Heart left ventricle (tissue), 16 donors: ENCODE measurements around the gene NINJ2. TPM values are rescaled to one million over a fixed set of nuclear protein-coding genes. Genes with fewer than 3 reads are reported as not detected.

ENCODE experiments used
- ATAC-seq, 4 donors: fragments of 200-7000 bp; cut with Tn5 transposase; one replicate each; pipeline ENCODE4 v1.9.1; 2020 to 2022; ENCODE audit warnings: moderate library complexity in 4 of 4, mild to moderate bottlenecking in 3 of 4, moderate number of reproducible peaks in 1 of 4
- DNase-seq, 5 donors: peaks; one replicate each; pipeline ENCODE4 v3.0.0-alpha.2; 2020
- H3K27ac ChIP-seq, 12 donors: fragments of 200-600 bp; sonication (generic) in 4 of 12; one replicate each; pipeline versions ENCODE4 v1.5.0 to v1.8.0; 2016 to 2022; ENCODE audit warnings: mild to moderate bottlenecking in 2 of 12
- H3K27me3 ChIP-seq, 9 donors: fragments of 200-600 bp; sonication (generic) in 2 of 9; one replicate each; pipeline versions ENCODE4 v1.5.1 to v1.8.0; 2016 to 2022; ENCODE audit warnings: mild to moderate bottlenecking in 3 of 9
- H3K36me3 ChIP-seq, 9 donors: fragments of 200-600 bp; sonication (generic) in 2 of 9; one replicate each; pipeline versions ENCODE4 v1.5.0 to v1.8.0; 2018 to 2022; ENCODE audit warnings: mild to moderate bottlenecking in 2 of 9
- H3K4me1 ChIP-seq, 12 donors: fragments of 200-600 bp; sonication (generic) in 4 of 12; one replicate each; pipeline versions ENCODE4 v1.5.0 to v1.8.0; 2016 to 2022; ENCODE audit warnings: mild to moderate bottlenecking in 3 of 12
- H3K4me3 ChIP-seq, 12 donors: fragments of 200-600 bp; sonication (generic) in 4 of 12; one replicate each; pipeline versions ENCODE4 v1.5.0 to v1.8.0; 2017 to 2022; ENCODE audit warnings: mild to moderate bottlenecking in 9 of 12, moderate library complexity in 4 of 12
- H3K9me3 ChIP-seq, 12 donors: fragments of 200-600 bp; sonication (generic) in 4 of 12; one replicate each; pipeline versions ENCODE4 v1.5.0 to v1.8.0; 2016 to 2022; ENCODE audit warnings: mild to moderate bottlenecking in 1 of 12
- POLR2A ChIP-seq, 2 donors: fragments of 450-650 bp; IDR thresholded peaks; one replicate each; pipeline ENCODE4 v1.6.1; 2017; ENCODE audit warnings: antibody characterized with exemption in 2 of 2, mild to moderate bottlenecking in 2 of 2, moderate library complexity in 2 of 2
- WGBS, 4 donors: extraction: QIAGEN DNeasy Blood & Tissue Kit in 2 of 4; methylation state at CpG; one replicate each; pipeline versions ENCODE4 v1.1.5 to v1.1.7; 2013 to 2018; 5-methylcytosine and 5-hydroxymethylcytosine counted together
- intact Hi-C, 10 donors: fragments of 100-400 bp; cut with DNase I; formaldehyde crosslinking; loops; one replicate each; pipeline versions ENCODE4 v1.11.1 to v1.14.2; 2022
- polyA plus RNA-seq, 2 donors: library from polyadenylated mRNA; stranded (reverse); fragments of 200-250 nt; gene quantifications; one replicate each; pipeline ENCODE4 v1.2.3, GENCODE V29; 2013
- total RNA-seq, 9 donors: library from RNA; depleted of rRNA in 2 of 9; stranded (reverse); fragments of >200 nt in 2 of 9; fragmentation: NEBNext Ultra II Directional in 3 of 9; extraction: Animal tissue kit (Norgen Biotek cat#: 25700) in 3 of 9; gene quantifications; one replicate each; pipeline versions ENCODE4 v1.1.0 to v1.2.4, GENCODE V29; 2016 to 2023
- TF ChIP-seq, protein P1 (sequence below), 12 donors: fragments of 200-600 bp; sonication (generic) in 4 of 12; IDR thresholded peaks; one replicate each; pipeline versions ENCODE4 v1.5.0 to v1.8.0; 2018 to 2022; ENCODE audit warnings: antibody characterized with exemption in 12 of 12, mild to moderate bottlenecking in 5 of 12
- donor health status: ischemic (EF 13 %, LVEDD 7.1; RV severe dilation, severe dysfunction).
- donor health status: healthy with polysubstance abuse.
- donor health status: DM: no; HTN: yes; CAD: no.
- donor health status: DM: no; HTN: no; CAD: no.
- donor health status: ischemic (EF 25% LVEDD 6.9; RV normal size, moderate dysfunction).
- donor health status: ischemic (EF 25% LVEDD 5.7; RV mildly dilated, moderate dysfunction).
- donor health status: healthy.
- donor health status: DM: yes; HTN: yes; CAD: no.
- donor health status: ischemic (EF 35%, LVEDD 5.7; RV mildly dilated, moderate dysfunction).
- donor health status: nonischemic (EF 11% LVEDD 7.7; RV severe dilation, severe dysfunction).
- donor health status: DM: yes; HTN: yes; CAD: no.
- donor health status: PGD.
- donor health status: ischemic (EF 29% LVEDD 5.4; RV normal size, mild dysfunction).
- donor health status: nonischemic (EF 23%, LVEDD 6.1; RV moderate dilation, normal function).

Gene NINJ2
- total and polyA plus RNA-seq, 11 donors: 2.8 to 15.0 (median 5.2) TPM

DNA sequence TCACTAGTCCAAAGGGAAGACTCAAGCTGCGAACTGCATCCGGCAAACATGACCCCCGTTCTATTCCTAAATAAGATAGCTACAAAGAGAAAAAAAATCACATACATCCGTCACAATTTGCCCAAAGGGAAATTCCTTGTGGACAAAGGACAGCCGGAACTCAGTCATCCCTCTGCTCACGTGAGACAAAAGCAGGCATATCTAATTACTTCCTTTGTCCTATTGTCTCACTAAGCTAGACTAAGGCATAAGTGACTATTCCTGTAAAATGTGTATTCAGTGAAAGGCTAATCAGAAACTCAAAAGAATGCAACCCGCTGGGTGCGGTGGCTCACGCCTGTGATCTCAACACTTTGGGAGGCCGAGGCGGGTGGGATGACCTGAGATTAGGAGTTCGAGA is 27.2 kb upstream of the NINJ2 start:
- Histone ChIP-seq H3K36me3 (no peaks in the 10 kb centered on the region), H3K27me3 (no peaks in the 10 kb centered on the region), H3K4me1 (peaks cover 0 to 10% (median 2%) of the 10 kb centered on the region in 12 donors), H3K9me3 (no peaks in the 10 kb centered on the region), H3K4me3 (peak overlapping the region in 2 of 12 donors; percentile 6 to 9), H3K27ac (peak overlapping the region in 10 of 12 donors; percentile 31 to 71 (median 46))
- intact Hi-C loops: no loop called here
- ATAC-seq (peak in 3 of 4 donors; percentile 19 to 84 (median 43)), DNase-seq (peak in 1 of 5 donors; percentile 42)
- 61 to 71% (median 69%) methylated on average over 12 of the region's 12 CpGs for WGBS, 4 donors
- TF ChIP-seq, protein P1, sequence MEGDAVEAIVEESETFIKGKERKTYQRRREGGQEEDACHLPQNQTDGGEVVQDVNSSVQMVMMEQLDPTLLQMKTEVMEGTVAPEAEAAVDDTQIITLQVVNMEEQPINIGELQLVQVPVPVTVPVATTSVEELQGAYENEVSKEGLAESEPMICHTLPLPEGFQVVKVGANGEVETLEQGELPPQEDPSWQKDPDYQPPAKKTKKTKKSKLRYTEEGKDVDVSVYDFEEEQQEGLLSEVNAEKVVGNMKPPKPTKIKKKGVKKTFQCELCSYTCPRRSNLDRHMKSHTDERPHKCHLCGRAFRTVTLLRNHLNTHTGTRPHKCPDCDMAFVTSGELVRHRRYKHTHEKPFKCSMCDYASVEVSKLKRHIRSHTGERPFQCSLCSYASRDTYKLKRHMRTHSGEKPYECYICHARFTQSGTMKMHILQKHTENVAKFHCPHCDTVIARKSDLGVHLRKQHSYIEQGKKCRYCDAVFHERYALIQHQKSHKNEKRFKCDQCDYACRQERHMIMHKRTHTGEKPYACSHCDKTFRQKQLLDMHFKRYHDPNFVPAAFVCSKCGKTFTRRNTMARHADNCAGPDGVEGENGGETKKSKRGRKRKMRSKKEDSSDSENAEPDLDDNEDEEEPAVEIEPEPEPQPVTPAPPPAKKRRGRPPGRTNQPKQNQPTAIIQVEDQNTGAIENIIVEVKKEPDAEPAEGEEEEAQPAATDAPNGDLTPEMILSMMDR (IDR thresholded peaks at IDR 0.05): no peak
- no peak for TF ChIP-seq POLR2A (IDR thresholded peaks at IDR 0.05)

DNA sequence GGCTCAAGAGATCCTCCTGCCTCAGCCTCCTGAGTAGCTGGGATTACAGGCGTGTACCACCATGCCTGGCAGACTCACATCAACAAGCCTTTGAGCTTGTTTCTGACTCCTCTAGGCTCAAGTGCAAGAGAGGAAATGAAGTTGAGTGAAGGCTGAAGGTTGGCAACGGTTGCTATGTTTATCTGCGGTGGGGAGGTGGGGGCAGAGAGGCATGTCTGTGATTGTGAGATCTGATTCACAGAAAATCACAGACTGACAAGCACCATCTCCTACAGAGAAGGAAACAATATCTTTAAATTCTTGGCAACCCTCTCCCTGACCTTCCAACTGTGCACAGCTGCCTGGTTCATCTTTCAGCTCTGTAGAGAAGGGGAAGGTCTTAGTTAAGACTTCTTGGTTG is 22.1 kb upstream of the NINJ2 start:
- H3K36me3 ChIP-seq: no peaks in the 10 kb centered on the region
- H3K27me3 ChIP-seq: no peaks in the 10 kb centered on the region
- TF ChIP-seq, protein P1 (IDR thresholded peaks at IDR 0.05): no peak
- TF ChIP-seq POLR2A (IDR thresholded peaks at IDR 0.05): no peak
- ATAC-seq (peak in 3 of 4 donors; percentile 29 to 47 (median 32)), DNase-seq (peak in 1 of 5 donors; percentile 29)
- peaks cover 0 to 29% (median 8%) of the 10 kb centered on the region in 12 donors for H3K4me1 ChIP-seq
- H3K4me3 ChIP-seq: no peak overlapping the region
- H3K27ac ChIP-seq: peak overlapping the region in 1 of 12 donors; percentile 59
- intact Hi-C loops: loop anchor here in 1 of 10 donors (2.0 kb wide), 1 partner anchor 39 kb away; no protein-coding TSS in a partner anchor
- H3K9me3 ChIP-seq: no peaks in the 10 kb centered on the region
- WGBS, 4 donors: 22 to 37% (median 30%) methylated on average over 3 of the region's 3 CpGs

DNA sequence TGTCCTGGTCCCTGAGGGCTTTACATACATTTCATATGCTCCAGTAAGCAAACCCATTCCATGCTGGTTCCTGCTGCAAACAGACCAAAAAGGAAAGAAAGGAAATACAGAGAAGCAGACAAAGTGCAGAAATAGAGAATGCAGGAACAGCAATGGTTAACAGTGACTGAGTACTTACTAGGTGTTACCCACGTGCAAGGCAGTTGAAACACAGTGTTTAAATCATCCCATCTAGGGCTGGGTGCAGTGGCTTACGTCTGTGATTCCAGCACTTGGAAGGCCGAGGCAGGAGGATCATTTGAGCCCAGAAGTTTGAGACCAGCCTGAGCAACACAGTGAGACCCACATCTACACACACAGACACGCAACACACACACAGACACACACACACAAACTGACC is 21.2 kb upstream of the NINJ2 start:
- Histone ChIP-seq H3K9me3 (no peaks in the 10 kb centered on the region), H3K27ac (no peak overlapping the region), H3K27me3 (no peaks in the 10 kb centered on the region), H3K36me3 (no peaks in the 10 kb centered on the region), H3K4me1 (peaks cover 0 to 29% (median 8%) of the 10 kb centered on the region in 12 donors), H3K4me3 (no peak overlapping the region)
- TF ChIP-seq POLR2A (IDR thresholded peaks at IDR 0.05): no peak
- TF ChIP-seq, protein P1 (IDR thresholded peaks at IDR 0.05): no peak
- no peak for DNase-seq
- intact Hi-C loops: loop anchor here in 1 of 10 donors (2.0 kb wide), 1 partner anchor 38 kb away; no protein-coding TSS in a partner anchor
- no peak for ATAC-seq
- WGBS, 4 donors: 66 to 70% (median 68%) methylated on average over 4 of the region's 4 CpGs

DNA sequence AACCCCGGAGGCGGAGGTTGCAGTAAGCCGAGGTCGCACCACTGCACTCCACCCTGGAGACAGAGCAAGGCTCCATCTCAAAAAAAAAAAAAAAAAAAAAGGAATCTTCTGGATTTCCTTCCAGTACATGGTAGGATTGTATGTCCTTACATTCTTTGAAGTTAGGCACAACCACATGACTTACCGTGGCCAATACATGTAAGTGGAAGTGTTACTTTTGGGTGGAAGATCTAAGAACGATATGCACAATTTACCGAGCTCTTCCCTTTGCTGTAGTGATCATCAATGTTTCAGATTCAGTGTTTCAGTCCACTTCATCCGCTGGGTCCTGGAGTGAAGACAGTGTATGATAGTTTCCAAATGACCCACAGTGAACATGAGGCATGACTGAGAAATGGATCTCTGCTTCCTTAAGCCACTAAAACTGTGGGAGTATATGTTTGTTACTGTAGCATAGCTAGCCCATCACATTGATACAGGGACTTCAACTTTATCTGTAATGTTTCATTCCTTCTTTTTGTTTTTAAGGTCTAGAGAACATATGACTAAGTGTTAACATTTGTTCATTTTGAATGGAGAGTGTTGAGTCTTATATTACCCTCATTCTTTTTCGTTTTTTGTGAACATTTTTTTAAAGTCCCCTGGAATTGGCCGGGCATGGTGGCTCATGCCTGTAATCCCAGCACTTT is 18.5 kb upstream of the NINJ2 start:
- Histone ChIP-seq H3K4me1 (peaks cover 0 to 29% (median 8%) of the 10 kb centered on the region in 12 donors), H3K36me3 (no peaks in the 10 kb centered on the region), H3K27me3 (no peaks in the 10 kb centered on the region), H3K4me3 (no peak overlapping the region), H3K27ac (peak overlapping the region in 3 of 12 donors; percentile 21 to 59 (median 30)), H3K9me3 (no peaks in the 10 kb centered on the region)
- WGBS, 4 donors: 90 to 95% (median 94%) methylated on average over 10 of the region's 10 CpGs
- intact Hi-C loops: no loop called here
- ATAC-seq (no peak), DNase-seq (no peak)
- TF ChIP-seq POLR2A (IDR thresholded peaks at IDR 0.05): no peak
- TF ChIP-seq, protein P1 (IDR thresholded peaks at IDR 0.05): no peak
